ENCODE measurements around the gene MSH6.

- TF ChIP-seq POLR2A (IDR thresholded peaks at IDR 0.05) (peak in 1 of 2 donors; percentile 49), CTCF (IDR thresholded peaks at IDR 0.05) (no peak)
Measured at GRCh38 chr2:47777277-47777937, 5.5 kb upstream of the MSH6 start.

Data from adrenal gland (tissue), 5 donors.